ENCODE measurements around the gene PDE4D.
"Not testable (repeated sequence)": the region's sequence is repeated elsewhere in the genome, so short reads cannot be mapped to it uniquely, and the experiment has no call there.

Gene PDE4D

DNA sequence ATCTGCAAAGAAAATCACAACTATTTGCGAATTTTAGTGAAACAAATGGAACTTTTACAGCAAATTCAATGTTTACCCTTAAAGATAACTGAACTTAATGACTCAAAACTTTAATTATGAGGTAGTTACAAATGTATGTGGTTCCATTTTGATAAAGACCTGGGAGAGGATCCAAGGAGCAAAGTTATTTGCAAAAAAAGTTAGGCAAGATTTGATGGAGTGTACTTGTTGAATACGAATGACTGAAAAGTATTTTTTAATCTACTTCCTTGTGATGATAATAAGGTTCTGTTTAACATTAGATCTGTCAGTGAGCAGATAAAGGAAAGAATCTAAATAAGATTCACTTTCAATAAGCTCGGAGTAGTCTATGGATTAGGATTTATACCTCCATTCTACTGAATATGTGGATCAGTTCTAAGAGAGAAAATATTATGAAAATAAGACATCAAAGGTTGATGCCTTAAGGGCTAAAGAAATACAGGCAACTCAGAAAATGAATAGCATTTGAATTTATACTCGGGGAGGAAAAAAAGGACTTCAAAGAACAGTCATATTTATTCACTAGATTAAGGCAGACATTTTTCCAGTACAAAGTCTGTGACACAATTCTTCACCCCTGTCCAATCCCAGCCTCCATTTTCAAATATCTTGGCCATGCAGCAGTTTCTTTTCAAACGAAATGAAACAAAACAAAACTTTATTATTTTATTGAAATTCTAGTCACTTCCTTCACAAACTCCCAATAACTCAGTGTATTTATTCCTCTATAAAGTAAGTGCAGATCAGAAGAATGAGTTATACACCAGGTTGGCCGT lies 199.8 kb downstream of the PDE4D start:
- DNase-seq = no peak

- no peak for DNase-seq
These were observed 207.7 kb downstream of the PDE4D start for GRCh38 chr5:59685793-59686192.

DNA sequence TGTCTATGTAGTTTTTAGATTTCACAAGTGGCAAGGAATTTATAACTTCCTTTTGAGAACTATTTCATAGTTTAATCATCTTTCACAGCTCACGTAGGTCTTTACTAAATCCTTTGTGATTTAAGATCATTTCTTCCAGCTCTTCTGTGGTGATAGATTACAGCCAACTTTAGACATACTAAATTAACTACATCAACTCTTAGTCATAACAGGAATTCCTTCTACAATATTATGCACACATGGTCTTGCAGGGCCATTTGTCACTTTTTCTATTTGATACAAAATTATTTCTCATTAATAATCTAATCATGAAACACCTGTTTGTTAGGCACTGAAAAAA lies 208.4 kb downstream of the PDE4D start:
- no peak for DNase-seq

GRCh38 chr5:59684388-59685190 lies 208.9 kb downstream of the PDE4D start:
- DNase-seq = no peak

- DNase-seq = no peak
These were observed 210.2 kb downstream of the PDE4D start for GRCh38 chr5:59683311-59683710.

DNA sequence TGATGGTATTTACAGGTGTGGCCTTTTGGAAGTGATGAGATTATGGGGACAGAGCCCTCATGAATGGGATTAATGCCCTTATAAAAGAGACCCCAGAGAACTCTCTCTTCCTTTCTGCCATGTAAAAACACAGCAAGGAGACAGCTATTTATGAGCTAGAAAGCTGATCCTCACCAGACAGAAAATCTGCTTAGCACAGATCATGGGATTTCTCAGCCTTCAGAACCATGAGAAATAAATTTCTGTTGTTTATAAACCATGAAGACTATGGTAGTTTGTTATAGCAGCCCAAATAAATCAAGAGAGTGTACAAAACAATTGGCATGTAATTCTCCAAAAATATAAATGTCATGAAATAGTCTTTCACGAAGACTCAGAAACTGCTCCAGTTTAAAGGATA lies 211.0 kb downstream of the PDE4D start:
- DNase-seq = no peak

DNA sequence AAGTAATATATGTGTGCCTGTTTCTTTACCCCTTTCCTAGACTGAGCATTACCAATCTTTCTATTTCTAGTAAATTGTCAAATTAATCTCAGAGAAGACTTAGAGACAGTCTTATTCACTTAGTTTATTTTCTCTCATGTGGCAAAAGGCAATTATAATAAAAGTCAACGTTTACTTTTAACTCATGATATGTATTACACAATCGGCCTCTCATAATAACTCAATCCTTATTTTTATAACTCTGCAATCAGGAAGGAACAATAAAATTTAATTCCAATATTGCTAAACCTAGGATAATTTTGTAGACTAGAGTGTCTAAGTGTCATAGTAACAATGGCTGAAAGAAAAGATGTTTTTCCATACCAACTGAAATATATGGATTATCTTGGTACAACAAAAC lies 214.6 kb downstream of the PDE4D start:
- no peak for DNase-seq

- no peak for DNase-seq
These were observed 218.8 kb downstream of the PDE4D start for GRCh38 chr5:59674763-59675162.

GRCh38 chr5:59673438-59674058 lies 220.0 kb downstream of the PDE4D start:
- DNase-seq = no peak

- no peak for DNase-seq
These were observed 227.0 kb downstream of the PDE4D start for GRCh38 chr5:59666440-59667068.

GRCh38 chr5:59665832-59666203 lies 227.7 kb downstream of the PDE4D start:
- not testable (repeated sequence) for DNase-seq

DNA sequence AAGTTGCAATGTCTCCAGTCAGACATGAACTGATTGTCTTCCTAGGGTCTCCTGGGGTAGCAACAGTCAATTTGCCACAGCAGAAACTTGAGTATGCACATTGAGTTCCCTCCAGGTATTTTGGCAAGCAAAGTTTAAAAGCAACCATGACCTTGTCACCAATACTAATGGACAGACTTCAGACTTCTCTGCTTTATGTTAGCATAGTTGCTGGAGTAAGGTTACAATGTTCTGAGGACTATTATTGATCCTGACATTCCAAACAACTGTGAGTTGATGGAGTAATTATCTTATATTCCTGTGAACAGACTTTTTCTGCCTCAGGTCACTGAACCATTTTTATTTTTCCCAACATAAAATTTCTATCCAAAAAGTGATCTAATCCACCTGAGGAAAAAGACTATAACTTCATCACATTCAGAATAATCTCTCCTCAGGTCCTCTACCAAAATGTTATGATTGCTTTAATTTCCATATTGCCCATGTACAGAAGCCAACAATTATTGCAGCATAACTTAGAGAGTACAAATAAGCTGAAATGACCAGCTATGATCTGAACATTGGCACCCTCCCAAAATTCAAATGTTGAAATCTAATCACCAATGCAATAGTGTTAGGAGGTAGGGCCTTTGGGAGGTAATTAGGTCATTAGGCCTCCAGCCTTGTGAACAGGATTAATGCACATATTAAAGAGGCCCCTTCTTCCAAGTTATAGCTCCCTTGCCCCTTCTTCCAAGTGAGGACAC lies 228.3 kb downstream of the PDE4D start:
- no peak for DNase-seq

- DNase-seq = no peak
These were observed 231.4 kb downstream of the PDE4D start for GRCh38 chr5:59661954-59662615.

- no peak for DNase-seq
These were observed 232.2 kb downstream of the PDE4D start for GRCh38 chr5:59661311-59661710.

- DNase-seq = no peak
These were observed 232.8 kb downstream of the PDE4D start for GRCh38 chr5:59660737-59661136.

GRCh38 chr5:59656351-59657254 lies 236.9 kb downstream of the PDE4D start:
- DNase-seq = no peak

DNA sequence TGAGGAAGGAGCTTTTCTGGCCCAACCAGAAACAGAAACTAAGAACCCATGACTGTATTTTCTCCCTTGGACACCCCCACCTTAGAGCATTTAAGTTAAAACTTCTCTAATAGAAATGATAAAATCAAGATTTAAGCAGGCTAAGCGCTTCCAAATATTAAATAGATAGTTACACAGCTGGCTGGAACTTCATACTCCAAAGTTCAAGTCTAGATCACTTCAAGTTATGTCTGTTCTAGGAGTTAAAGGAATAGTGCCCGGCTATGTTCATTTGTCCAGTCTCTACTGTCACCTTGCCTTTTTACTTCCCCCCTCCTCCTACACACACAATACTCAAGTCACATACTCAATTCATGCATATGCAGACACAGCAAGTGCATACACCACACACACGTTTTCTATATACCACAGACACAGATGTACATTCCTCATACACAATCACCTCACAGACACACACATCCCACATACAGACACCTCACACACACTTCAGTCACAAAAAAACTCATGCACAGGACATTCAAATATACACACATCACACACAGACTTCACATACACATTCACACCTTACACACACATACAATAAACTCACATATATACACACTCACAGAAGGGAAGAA lies 237.7 kb downstream of the PDE4D start:
- no peak for DNase-seq

- DNase-seq = no peak
These were observed 238.8 kb downstream of the PDE4D start for GRCh38 chr5:59654691-59655090.

GRCh38 chr5:59652449-59652848 lies 241.1 kb downstream of the PDE4D start:
- DNase-seq = no peak

Measured in T-helper 9 cell (primary cell).